SK-N-SH treated with all-trans-retinoic acid at 6 μM for 48 hours (cell line): Measurements from ENCODE around the gene PARP3.
A peak's percentile ranks its signal among the peaks of the same experiment; 100 is the strongest.

Source experiments
- ATAC-seq: fragments of 200-7000 bp; cut with Tn5 transposase; 3 replicates; pipeline ENCODE4 v1.9.1; 2020; ENCODE audit warnings: mild to moderate bottlenecking, moderate library complexity
- ARNTL ChIP-seq: fragments of 450-650 bp; formaldehyde crosslinking; IDR thresholded peaks from 2 replicates; pipeline ENCODE4 v1.5.0; 2020; ENCODE audit warnings: low read depth, mild to moderate bottlenecking, moderate library complexity, borderline replicate concordance
- CREB5 ChIP-seq: fragments of 250-450 bp; sonication (Bioruptor Pico); IDR thresholded peaks from 2 replicates; pipeline ENCODE4 v1.5.1; 2020; ENCODE audit warnings: low read depth, mild to moderate bottlenecking, moderate library complexity
- ESRRG ChIP-seq: fragments of 250-450 bp; sonication (Bioruptor Pico); IDR thresholded peaks from 2 replicates; pipeline ENCODE4 v1.6.1; 2021; ENCODE audit warnings: mild to moderate bottlenecking
- GLIS3 ChIP-seq: fragments of 250-450 bp; sonication (Bioruptor Pico); IDR thresholded peaks from 2 replicates; pipeline ENCODE4 v1.5.0; 2020; ENCODE audit warnings: mild to moderate bottlenecking, moderate library complexity
- ISL1 ChIP-seq: fragments of 250-450 bp; sonication (Bioruptor Pico); IDR thresholded peaks from 2 replicates; pipeline ENCODE4 v2.1.2; 2022; ENCODE audit warnings: mild to moderate bottlenecking, moderate library complexity
- POU6F1 ChIP-seq: fragments of 250-450 bp; sonication (Bioruptor Pico); IDR thresholded peaks from 2 replicates; pipeline ENCODE4 v1.8.0; 2021; ENCODE audit warnings: low read depth, mild to moderate bottlenecking, moderate library complexity, borderline replicate concordance
- PPARA ChIP-seq: fragments of 250-450 bp; sonication (Bioruptor Pico); IDR thresholded peaks from 2 replicates; pipeline ENCODE4 v1.5.0; 2020; ENCODE audit warnings: mild to moderate bottlenecking, borderline replicate concordance
- RARB ChIP-seq: fragments of 250-450 bp; sonication (Bioruptor Pico); IDR thresholded peaks from 2 replicates; pipeline ENCODE4 v1.8.0; 2021; ENCODE audit warnings: mild to moderate bottlenecking, moderate library complexity
- TSHZ2 ChIP-seq: fragments of 250-450 bp; sonication (Bioruptor Pico); IDR thresholded peaks from 2 replicates; pipeline ENCODE4 v1.5.0; 2020; ENCODE audit warnings: mild to moderate bottlenecking, moderate library complexity
- ZFP3 ChIP-seq: fragments of 250-450 bp; sonication (Bioruptor Pico); IDR thresholded peaks from 2 replicates; pipeline ENCODE4 v1.5.0; 2020; ENCODE audit warnings: mild to moderate bottlenecking, moderate library complexity
- ZNF70 ChIP-seq: fragments of 450-650 bp; formaldehyde crosslinking; IDR thresholded peaks from 2 replicates; pipeline ENCODE4 v1.5.0; 2020; ENCODE audit warnings: mild to moderate bottlenecking, moderate library complexity
- TF ChIP-seq, protein P1 (sequence below): fragments of 250-450 bp; sonication (Bioruptor Pico); IDR thresholded peaks from 2 replicates; pipeline ENCODE4 v1.8.0; 2020; ENCODE audit warnings: mild to moderate bottlenecking, moderate library complexity, borderline replicate concordance

The PARP3 gene

DNA sequence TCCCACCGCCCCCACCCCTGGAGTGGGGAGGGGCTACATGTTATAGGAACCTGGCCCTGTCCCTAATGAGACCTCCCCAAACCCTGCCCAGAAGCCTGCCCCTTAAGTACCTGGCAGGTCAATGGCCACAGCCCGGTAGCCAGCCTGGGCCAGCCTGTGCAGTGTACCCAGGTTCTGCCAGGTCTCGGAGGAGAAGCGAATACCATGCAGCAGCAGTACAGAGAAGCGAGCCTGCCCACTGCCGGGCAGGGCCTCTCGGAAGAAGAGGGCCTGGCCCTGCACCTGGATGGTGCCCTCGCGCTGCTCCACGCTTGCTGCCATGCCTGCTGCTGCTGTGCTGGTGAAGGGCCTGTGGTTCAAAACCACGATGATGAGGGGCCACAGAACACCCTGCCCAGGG, 29.2 kb downstream of the PARP3 start (continued):
- TF ChIP-seq TSHZ2 (no peak), ESRRG (CRISPR knock-in tag) (no peak), ARNTL (CRISPR knock-in tag) (no peak)

DNA sequence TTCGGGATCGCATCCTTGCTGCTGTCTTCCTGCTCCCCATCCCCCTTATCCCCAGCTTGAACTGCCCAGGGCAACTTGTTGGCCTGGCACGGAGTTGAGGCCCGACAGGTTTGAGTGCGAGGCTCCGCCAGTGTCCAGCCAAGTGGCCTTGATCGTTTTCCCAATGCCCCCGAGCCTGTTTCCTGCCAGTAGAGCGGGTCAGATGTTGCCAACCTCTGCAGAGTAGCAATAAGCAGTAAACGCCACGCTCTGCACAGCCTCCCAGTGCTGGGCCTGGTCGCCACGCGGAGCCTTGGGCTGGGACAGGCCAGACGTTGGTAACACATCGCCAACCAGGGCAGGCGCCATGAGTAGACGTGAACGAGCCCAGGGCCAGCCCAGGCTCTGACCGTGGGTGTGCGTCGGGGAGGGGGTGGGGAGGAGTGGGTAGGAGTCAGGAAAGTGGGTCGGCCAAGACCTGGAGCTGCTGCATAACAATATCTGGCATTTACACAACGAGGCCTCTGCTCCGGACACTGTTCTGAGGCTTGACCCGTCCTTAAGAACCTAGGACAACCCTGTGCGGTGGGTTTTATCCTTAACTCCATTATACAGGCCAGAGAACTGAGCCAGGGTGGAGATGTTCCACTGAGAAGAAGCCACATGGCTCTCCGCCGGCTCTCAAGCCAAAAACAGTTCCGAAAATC, 32.3 kb downstream of the PARP3 start:
- peak; percentile 19 for ATAC-seq
- TF ChIP-seq, protein P1, sequence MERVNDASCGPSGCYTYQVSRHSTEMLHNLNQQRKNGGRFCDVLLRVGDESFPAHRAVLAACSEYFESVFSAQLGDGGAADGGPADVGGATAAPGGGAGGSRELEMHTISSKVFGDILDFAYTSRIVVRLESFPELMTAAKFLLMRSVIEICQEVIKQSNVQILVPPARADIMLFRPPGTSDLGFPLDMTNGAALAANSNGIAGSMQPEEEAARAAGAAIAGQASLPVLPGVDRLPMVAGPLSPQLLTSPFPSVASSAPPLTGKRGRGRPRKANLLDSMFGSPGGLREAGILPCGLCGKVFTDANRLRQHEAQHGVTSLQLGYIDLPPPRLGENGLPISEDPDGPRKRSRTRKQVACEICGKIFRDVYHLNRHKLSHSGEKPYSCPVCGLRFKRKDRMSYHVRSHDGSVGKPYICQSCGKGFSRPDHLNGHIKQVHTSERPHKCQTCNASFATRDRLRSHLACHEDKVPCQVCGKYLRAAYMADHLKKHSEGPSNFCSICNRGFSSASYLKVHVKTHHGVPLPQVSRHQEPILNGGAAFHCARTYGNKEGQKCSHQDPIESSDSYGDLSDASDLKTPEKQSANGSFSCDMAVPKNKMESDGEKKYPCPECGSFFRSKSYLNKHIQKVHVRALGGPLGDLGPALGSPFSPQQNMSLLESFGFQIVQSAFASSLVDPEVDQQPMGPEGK: 0 out of 2 replicates have a peak, but pooled peaks have one; percentile 20
- no peak for TF ChIP-seq GLIS3 (CRISPR knock-in tag)

- peak; percentile 87 for ATAC-seq
- no peak for TF ChIP-seq POU6F1 (CRISPR knock-in tag)
- TF ChIP-seq ZNF70 (CRISPR knock-in tag): no peak
- TF ChIP-seq CREB5 (CRISPR knock-in tag): no peak
- TF ChIP-seq PPARA (CRISPR knock-in tag): no peak
- TF ChIP-seq RARB (CRISPR knock-in tag): no peak
- TF ChIP-seq ISL1 (CRISPR knock-in tag): no peak
- TF ChIP-seq, protein P1: no peak
These were observed 33.0 kb downstream of the PARP3 start, which contains the start of gene ABHD14A for GRCh38 chr3:51974963-51975851. Gene ABHD14A, plus strand, starts transcription at chr3:51975064. Its CDS starts 72 bp downstream, at chr3:51975136.

DNA sequence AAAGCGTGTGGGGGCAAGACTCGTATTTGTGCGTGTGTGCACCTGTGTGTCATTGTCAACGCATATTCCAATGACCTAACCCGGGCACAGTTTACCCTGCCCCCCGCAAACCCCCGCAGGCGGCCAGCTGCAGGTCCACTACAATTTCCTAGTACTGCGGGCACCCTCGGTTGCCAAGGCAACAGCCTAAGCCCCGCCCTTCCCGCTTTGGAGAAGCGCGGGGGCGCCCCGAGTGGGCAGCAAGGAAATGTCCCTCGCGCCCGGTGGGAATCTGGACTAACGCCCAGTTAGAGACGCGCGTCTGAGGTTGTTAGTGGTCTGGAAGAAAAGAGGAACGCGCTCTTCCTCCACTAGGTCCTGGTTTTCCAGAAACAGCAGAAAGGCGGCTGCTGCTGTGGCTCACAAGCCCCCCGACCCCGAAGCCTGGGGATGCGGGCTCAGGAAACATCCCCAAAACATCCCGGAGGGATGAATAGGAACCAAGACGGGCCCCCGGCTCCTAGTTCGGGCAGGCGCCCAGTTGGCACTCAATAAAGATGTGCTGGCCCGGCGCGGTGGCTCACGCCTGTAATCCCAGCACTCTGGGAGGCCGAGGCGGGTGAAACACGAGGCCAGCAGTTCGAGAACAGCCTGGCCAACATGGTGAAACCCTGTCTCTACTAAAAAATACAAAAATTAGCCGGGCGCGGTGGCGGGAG, 33.8 kb downstream of the PARP3 start:
- TF ChIP-seq ZFP3 (no peak), GLIS3 (CRISPR knock-in tag) (no peak)
- TF ChIP-seq, protein P1: 0 out of 2 replicates have a peak, but pooled peaks have one; percentile 32
- peak; percentile 21 for ATAC-seq
